Endodermal cell (in vitro differentiated cells): ENCODE results near the gene PODXL2. TPM values are rescaled to one million over a fixed set of nuclear protein-coding genes. Genes with fewer than 3 reads are reported as not detected.

Source experiments
- DNase-seq: peaks from one replicate; pipeline ENCODE4 v3.0.0-alpha.2; 2017
- H3K27ac ChIP-seq: 2 replicates; pipeline ENCODE4 v1.5.1; 2013; ENCODE audit warnings: mild to moderate bottlenecking, low read depth, low read length, moderate library complexity
- H3K27me3 ChIP-seq: 2 replicates; pipeline ENCODE4 v1.6.1; 2013; ENCODE audit warnings: mild to moderate bottlenecking, low read length, moderate library complexity; ENCODE audit not compliant: insufficient read depth, control insufficient read depth, poor library complexity, severe bottlenecking
- H3K36me3 ChIP-seq: 2 replicates; pipeline ENCODE4 v1.7.0; 2013; ENCODE audit warnings: mild to moderate bottlenecking, low read length, moderate library complexity; ENCODE audit not compliant: control insufficient read depth, insufficient read depth
- H3K4me1 ChIP-seq: one replicate; pipeline ENCODE4 v1.7.0; 2013; ENCODE audit warnings: low read length; ENCODE audit not compliant: control insufficient read depth, insufficient read depth
- H3K4me3 ChIP-seq: 2 replicates; pipeline ENCODE4 v1.5.1; 2013; ENCODE audit warnings: mild to moderate bottlenecking, low read length, moderate library complexity
- H3K9ac ChIP-seq: 2 replicates; pipeline ENCODE4 v1.6.1; 2013; ENCODE audit warnings: mild to moderate bottlenecking, low read length, moderate library complexity; ENCODE audit not compliant: poor library complexity, severe bottlenecking; ENCODE audit errors: extremely low read depth
- H3K9me3 ChIP-seq: 2 replicates; pipeline ENCODE4 v1.6.1; 2013; ENCODE audit warnings: mild to moderate bottlenecking, low read length, moderate library complexity; ENCODE audit not compliant: control insufficient read depth
- H3K27ac Mint-ChIP-seq: 2 replicates; pipeline ENCODE4 v1.8.0; 2020; ENCODE audit warnings: mixed read lengths
- H3K27me3 Mint-ChIP-seq: 2 replicates; pipeline ENCODE4 v1.8.0; 2021; ENCODE audit warnings: mild to moderate bottlenecking, mixed read lengths; ENCODE audit not compliant: insufficient read depth
- H3K36me3 Mint-ChIP-seq: 2 replicates; pipeline ENCODE4 v1.8.0; 2020; ENCODE audit warnings: low read depth, mixed read lengths
- H3K4me1 Mint-ChIP-seq: 2 replicates; pipeline ENCODE4 v1.8.0; 2020; ENCODE audit warnings: mixed read lengths
- H3K4me3 Mint-ChIP-seq: 2 replicates; pipeline ENCODE4 v1.8.0; 2020; ENCODE audit warnings: mild to moderate bottlenecking, moderate library complexity, mixed read lengths
- H3K9me3 Mint-ChIP-seq: 2 replicates; pipeline ENCODE4 v1.8.0; 2020; ENCODE audit warnings: mild to moderate bottlenecking, mixed read lengths
- CTCF ChIP-seq: fragments of 200-600 bp; sonication (generic); conservative IDR thresholded peaks from 2 replicates; pipeline ENCODE4 v1.5.0; 2021; ENCODE audit warnings: antibody characterized with exemption, mild to moderate bottlenecking
- WGBS, 2 experiments: methylation state at CpG; one replicate each; pipeline versions ENCODE4 v1.1.5 to v1.1.7; 2013; ENCODE audit warnings: missing lambda C conversion rate in 2 of 2, mixed read lengths in 1 of 2; ENCODE audit not compliant: insufficient coverage in 1 of 2, insufficient read length in 1 of 2; 5-methylcytosine and 5-hydroxymethylcytosine counted together
- total RNA-seq, 2 donors: library from RNA; stranded (reverse); fragmentation: NEBNext Ultra II Directional in 1 of 2; extraction: Animal tissue kit (Norgen Biotek cat#: 25700) in 1 of 2; gene quantifications; 2 replicates in 1 of 2; 3 replicates in 1 of 2; pipeline ENCODE4 v1.2.1, GENCODE V29; 2021

The PODXL2 gene
- total RNA-seq, 2 donors from 2014 or later, result 11.8 to 16.5 TPM

DNA sequence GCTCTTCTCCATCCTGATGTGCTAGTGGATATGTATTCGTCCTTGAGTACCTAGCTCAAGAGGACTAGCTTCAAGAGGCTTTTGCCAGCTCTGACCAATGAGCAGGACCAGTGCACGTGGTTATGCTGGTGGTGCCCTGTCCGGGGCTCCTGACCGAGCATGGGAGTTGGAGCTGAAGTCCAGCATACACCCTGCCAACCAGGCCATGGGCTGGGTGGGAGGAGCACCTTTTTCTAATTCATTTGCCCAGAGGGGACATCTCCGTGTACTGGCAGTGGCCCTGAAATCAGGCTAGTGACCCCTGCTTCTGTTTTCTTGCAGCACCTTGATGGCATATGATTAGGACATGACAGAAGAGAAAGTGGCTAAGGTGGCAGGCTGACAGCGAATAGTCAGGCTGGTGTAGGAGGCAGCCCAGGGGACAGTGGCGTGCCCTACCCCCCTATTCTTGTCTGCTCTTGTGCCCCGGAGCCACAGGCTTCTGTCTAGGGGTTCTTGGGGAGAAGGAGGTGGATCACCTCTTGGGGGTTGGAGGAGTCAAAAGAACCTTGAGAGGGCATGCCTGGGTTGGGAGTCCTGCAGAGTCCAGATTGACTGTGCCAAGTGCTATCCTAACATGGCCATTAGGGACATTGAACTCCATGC lies 16.5 kb downstream of the PODXL2 start:
- no peak overlapping the region for H3K27ac Mint-ChIP-seq
- Histone ChIP-seq H3K27ac (no peak overlapping the region), H3K36me3 (no peaks in the 10 kb centered on the region), H3K4me3 (no peak overlapping the region), H3K27me3 (no peaks in the 10 kb centered on the region), H3K9me3 (no peaks in the 10 kb centered on the region), H3K4me1 (no peaks in the 10 kb centered on the region), H3K9ac (no peak overlapping the region)
- WGBS, 2 experiments, result 89 to 95% methylated on average over 6 to 8 of the region's 8 CpGs
- no peaks in the 10 kb centered on the region for H3K36me3 Mint-ChIP-seq
- no peak for TF ChIP-seq CTCF
- H3K4me3 Mint-ChIP-seq, result no peak overlapping the region
- no peaks in the 10 kb centered on the region for H3K4me1 Mint-ChIP-seq
- no peaks in the 10 kb centered on the region for H3K9me3 Mint-ChIP-seq
- no peaks in the 10 kb centered on the region for H3K27me3 Mint-ChIP-seq
- no peak for DNase-seq

- no peak overlapping the region for H3K4me3 ChIP-seq
- no peaks in the 10 kb centered on the region for H3K27me3 ChIP-seq
- 90 to 92% methylated on average over 9 to 10 of the region's 10 CpGs for WGBS, 2 experiments
- no peaks in the 10 kb centered on the region for H3K4me1 ChIP-seq
- H3K9ac ChIP-seq, result no peak overlapping the region
- Mint-ChIP-seq H3K27me3 (no peaks in the 10 kb centered on the region), H3K27ac (no peak overlapping the region), H3K4me1 (no peaks in the 10 kb centered on the region), H3K4me3 (no peak overlapping the region), H3K9me3 (no peaks in the 10 kb centered on the region), H3K36me3 (no peaks in the 10 kb centered on the region)
- H3K36me3 ChIP-seq, result no peaks in the 10 kb centered on the region
- no peak for TF ChIP-seq CTCF
- DNase-seq, result no peak
- no peak overlapping the region for H3K27ac ChIP-seq
- H3K9me3 ChIP-seq, result no peaks in the 10 kb centered on the region
Observed at GRCh38 chr3:127646501-127647046, 17.6 kb downstream of the PODXL2 start.

DNA sequence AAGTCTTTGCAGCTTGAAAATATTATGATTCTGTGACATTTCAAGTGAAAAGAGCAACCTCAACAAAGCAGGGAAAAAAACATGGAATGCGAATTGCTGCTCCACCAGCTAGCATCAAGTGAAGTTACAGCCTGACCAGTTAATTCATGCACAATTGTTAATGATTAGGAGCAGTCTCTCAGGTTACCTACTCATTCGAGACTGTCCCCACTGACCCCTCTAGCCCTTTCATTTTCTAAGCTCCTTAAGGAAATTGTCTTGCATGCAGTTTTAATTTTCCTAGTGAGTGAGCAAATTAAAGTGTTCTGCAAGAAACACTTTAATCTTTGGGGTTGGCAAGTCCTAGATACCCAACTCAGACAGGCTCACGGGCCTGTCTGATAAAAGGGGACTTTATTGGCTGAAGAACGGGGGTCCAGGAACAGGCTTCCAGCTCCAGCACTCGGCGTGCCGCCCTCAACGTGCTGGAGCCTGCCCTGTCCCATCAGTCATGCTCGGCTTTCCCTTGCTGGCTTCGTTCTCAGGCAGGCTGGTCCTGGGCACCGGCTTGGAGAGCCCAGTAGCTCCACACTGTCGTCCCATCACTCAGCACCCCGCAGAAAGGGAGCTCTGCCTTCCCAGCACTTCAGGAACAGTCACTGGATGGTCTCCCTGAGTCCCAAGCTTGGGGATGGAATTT lies 18.3 kb downstream of the PODXL2 start:
- 88 to 91% methylated on average over 4 to 13 of the region's 13 CpGs for WGBS, 2 experiments
- Mint-ChIP-seq H3K4me1 (no peaks in the 10 kb centered on the region), H3K27me3 (no peaks in the 10 kb centered on the region), H3K27ac (no peak overlapping the region), H3K9me3 (no peaks in the 10 kb centered on the region), H3K4me3 (no peak overlapping the region), H3K36me3 (no peaks in the 10 kb centered on the region)
- DNase-seq, result no peak
- TF ChIP-seq CTCF, result no peak
- H3K27ac ChIP-seq, result no peak overlapping the region
- no peak overlapping the region for H3K9ac ChIP-seq
- H3K9me3 ChIP-seq, result no peaks in the 10 kb centered on the region
- H3K36me3 ChIP-seq, result no peaks in the 10 kb centered on the region
- no peaks in the 10 kb centered on the region for H3K27me3 ChIP-seq
- H3K4me1 ChIP-seq, result no peaks in the 10 kb centered on the region
- no peak overlapping the region for H3K4me3 ChIP-seq
